Stimulated activated CD4-positive, alpha-beta T cell treated with anti-CD3 and anti-CD28 coated beads, Interleukin-1b, Interleukin-23, amount 100 ng/mL, for 1 hour (primary cell): ENCODE data around the gene BMPR1A.

Source experiments
- DNase-seq, 2 donors: peaks; one replicate each; pipeline ENCODE4 v3.0.0-alpha.2; 2020; ENCODE audit warnings: low read depth in 2 of 2

Gene BMPR1A

GRCh38 chr10:86955501-86956194 is 199.2 kb downstream of the BMPR1A start:
- no peak for DNase-seq

GRCh38 chr10:86956195-86956847 is 199.9 kb downstream of the BMPR1A start:
- no peak for DNase-seq

GRCh38 chr10:86956848-86957448 is 200.5 kb downstream of the BMPR1A start:
- no peak for DNase-seq

GRCh38 chr10:86957471-86958115 is 201.2 kb downstream of the BMPR1A start, which contains the start of gene MMRN2:
Gene MMRN2, minus strand, starts transcription at chr10:86957615. Its CDS starts 74 bp downstream, at chr10:86957541.
- no peak for DNase-seq

GRCh38 chr10:86958116-86958900 is 201.9 kb downstream of the BMPR1A start, which contains the start of gene SNCG:
Gene SNCG, plus strand, starts transcription at chr10:86958599. Its CDS starts 99 bp downstream, at chr10:86958698.
- DNase-seq = no peak

- no peak for DNase-seq
These were observed 202.7 kb downstream of the BMPR1A start for GRCh38 chr10:86958901-86959736.

GRCh38 chr10:86959737-86960002 is 203.3 kb downstream of the BMPR1A start:
- DNase-seq = no peak

- DNase-seq = no peak
These were observed 203.8 kb downstream of the BMPR1A start for GRCh38 chr10:86960003-86960862.

- no peak for DNase-seq
These were observed 204.5 kb downstream of the BMPR1A start for GRCh38 chr10:86960863-86961434.

GRCh38 chr10:86961481-86962091 is 205.2 kb downstream of the BMPR1A start:
- no peak for DNase-seq

- no peak for DNase-seq
These were observed 205.9 kb downstream of the BMPR1A start for GRCh38 chr10:86962136-86962980.

- no peak for DNase-seq
These were observed 206.5 kb downstream of the BMPR1A start for GRCh38 chr10:86962981-86963310.

- DNase-seq = no peak
These were observed 207.0 kb downstream of the BMPR1A start for GRCh38 chr10:86963341-86963919.

- no peak for DNase-seq
These were observed 207.8 kb downstream of the BMPR1A start for GRCh38 chr10:86964061-86964846.

- DNase-seq = no peak
These were observed 208.4 kb downstream of the BMPR1A start for GRCh38 chr10:86964847-86965190.

- DNase-seq = no peak
These were observed 209.7 kb downstream of the BMPR1A start for GRCh38 chr10:86965986-86966654.

GRCh38 chr10:86967481-86967941 is 211.1 kb downstream of the BMPR1A start:
- no peak for DNase-seq
